SH-SY5Y (cell line): Measurements from ENCODE around the gene RNF157.

ENCODE experiments used
- GATA2 ChIP-seq: IDR thresholded peaks from 2 replicates; pipeline ENCODE4 v1.6.1; 2011; ENCODE audit warnings: mild to moderate bottlenecking, low read depth, low read length
- GATA3 ChIP-seq: IDR thresholded peaks from 2 replicates; pipeline ENCODE4 v1.6.1; 2011; ENCODE audit warnings: low read depth, mild to moderate bottlenecking, low read length, moderate library complexity

GRCh38 chr17:76163919-76164318 is 76.4 kb downstream of the RNF157 start:
- TF ChIP-seq GATA2 (no peak), GATA3 (no peak)
